ENCODE data around the gene KRTAP16-1. TPM values are rescaled to one million over a fixed set of nuclear protein-coding genes. Genes with fewer than 3 reads are reported as not detected.
A peak's percentile ranks its signal among the peaks of the same experiment; 100 is the strongest.

Gene KRTAP16-1
- total and polyA plus RNA-seq, 2 donors (not counting 3 experiments of a cell fraction or from before 2014, with no cell fraction given), result not detected

DNA sequence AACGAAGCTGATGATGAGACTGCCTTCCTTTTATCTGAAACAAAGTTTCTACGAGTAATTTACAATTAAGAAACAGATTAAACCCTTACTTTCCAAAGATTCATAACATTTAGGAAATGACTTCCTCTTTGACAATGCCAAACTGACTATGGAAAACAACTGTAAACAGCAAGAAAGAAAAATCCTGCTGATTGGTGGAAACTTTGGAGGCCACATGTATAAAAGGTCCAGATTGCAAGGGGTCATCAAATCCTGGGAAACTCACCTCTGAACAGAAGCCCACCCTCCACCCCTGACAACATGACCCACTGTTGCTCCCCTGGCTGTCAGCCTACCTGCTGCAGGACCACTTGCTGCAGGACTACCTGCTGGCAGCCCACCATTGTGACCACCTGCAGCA, 44.0 kb downstream of the KRTAP16-1 start, which contains the start of gene KRTAP9-6:
TSS of gene KRTAP9-6 (plus strand) at position 301 of the 400 bp plus-strand sequence. CDS start at position 301, 0 bp downstream.
- no peaks in the 10 kb centered on the region for H3K4me1 ChIP-seq (ENCODE audit: control insufficient read depth, extremely low read depth, insufficient read depth, low read length)
- no peak within 1 kb of the TSS for H3K4me3 ChIP-seq (replicated peaks in 1 of 3; ENCODE audit: insufficient read depth in 1 of 3, low read depth in 1 of 3, low read length in 3 of 3)
- no peaks in the 10 kb centered on the region for H3K9me1 ChIP-seq (replicated peaks; ENCODE audit: control insufficient read depth, extremely low read depth, insufficient read depth, low read length)
- no peak within 1 kb of the TSS for H3K9ac ChIP-seq (replicated peaks; ENCODE audit: extremely low read depth, insufficient read depth, low read length)
- no peak for TF ChIP-seq JUN (IDR thresholded peaks at IDR 0.05; ENCODE audit: borderline replicate concordance, insufficient read depth, insufficient read length, low read depth)
- TF ChIP-seq POLR2A (IDR thresholded peaks at IDR 0.05; ENCODE audit: low read depth, low read length), result no peak
- TF ChIP-seq POLR2AphosphoS5 (IDR thresholded peaks at IDR 0.05; ENCODE audit: insufficient read depth, low read depth, low read length), result no peak
- dilution Hi-C loops (cut with MboI; ENCODE audit: extremely low pct_ligation_motif_present, low sequenced_read_pairs) (no loop called here), intact Hi-C loops (cut with micrococcal nuclease) (loop anchor here (1.0 kb wide), 1 partner anchor 11 kb away; no protein-coding TSS in a partner anchor)
- FAIRE-seq (no peak), DNase-seq (ENCODE audit: low read depth, low spot score) (no peak)
- H3K9me3 ChIP-seq (replicated peaks; ENCODE audit: control insufficient read depth, insufficient read depth, low read length), result no peaks in the 10 kb centered on the region
- no peaks in the 10 kb centered on the region for H4K20me1 ChIP-seq (replicated peaks; ENCODE audit: control insufficient read depth, extremely low read depth, insufficient read depth, low read length)
- no peaks in the 10 kb centered on the region for H3K79me2 ChIP-seq (ENCODE audit: control insufficient read depth, insufficient read depth, low read length)
- H3K27ac ChIP-seq (ENCODE audit: insufficient read depth, low read depth, low read length), result no peak within 1 kb of the TSS
- POLR2A ChIA-PET, result no interaction called here
- H3K36me3 ChIP-seq (ENCODE audit: control insufficient read depth in 2 of 2, extremely low read depth in 1 of 2, insufficient read depth in 2 of 2, low read length in 2 of 2), result no peaks in the 10 kb centered on the region
- no TSS peak for BruUV-seq (replicated peaks)
- CTCF ChIA-PET, result interaction anchor here (1.5 kb wide), 1 partner anchor 11 kb away, joined by 6 read pairs; no protein-coding TSS in a partner anchor
- H3K27me3 ChIP-seq (ENCODE audit: control insufficient read depth in 2 of 2, insufficient read depth in 2 of 2, low read length in 2 of 2), result no peaks in the 10 kb centered on the region
- H2AFZ ChIP-seq (ENCODE audit: low read depth, low read length), result no peak within 1 kb of the TSS
- no peak within 1 kb of the TSS for H3K4me2 ChIP-seq (ENCODE audit: insufficient read depth, low read length)

DNA sequence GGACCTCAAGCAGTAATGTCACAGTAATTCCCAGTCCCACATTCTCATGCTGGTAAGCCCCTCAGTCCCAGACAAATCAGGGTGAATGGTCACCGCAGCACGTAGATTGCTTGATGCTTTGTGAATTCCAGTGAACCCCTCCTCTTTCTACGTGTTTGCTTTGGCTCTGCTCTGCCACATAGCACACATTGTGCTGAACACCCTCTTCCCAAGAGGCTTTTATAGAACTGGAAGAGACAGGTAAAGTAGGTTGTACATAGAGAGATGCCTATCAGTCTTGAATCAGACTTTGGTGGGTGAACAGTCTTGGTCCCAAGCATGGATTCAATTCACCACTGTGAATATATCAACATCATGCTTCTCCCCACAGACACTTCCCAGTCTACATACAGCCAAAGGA, 44.5 kb downstream of the KRTAP16-1 start:
- H3K4me2 ChIP-seq (ENCODE audit: insufficient read depth, low read length), result no peak overlapping the region
- no peak for TF ChIP-seq POLR2A (IDR thresholded peaks at IDR 0.05; ENCODE audit: low read depth, low read length)
- no peak for TF ChIP-seq GATA2 (IDR thresholded peaks at IDR 0.05; ENCODE audit: insufficient read depth, insufficient read length, low read depth, low read length)
- no peak for TF ChIP-seq FOS (IDR thresholded peaks at IDR 0.05; ENCODE audit: borderline replicate concordance, insufficient read depth, low read length)
- TF ChIP-seq JUN (IDR thresholded peaks at IDR 0.05; ENCODE audit: borderline replicate concordance, insufficient read depth, insufficient read length, low read depth), result no peak
- no peak for TF ChIP-seq MYC (IDR thresholded peaks at IDR 0.05; ENCODE audit: low read depth, low read length)
- no peak for TF ChIP-seq POLR2AphosphoS5 (IDR thresholded peaks at IDR 0.05; ENCODE audit: insufficient read depth, low read depth, low read length)
- TF ChIP-seq MAX (IDR thresholded peaks at IDR 0.05; ENCODE audit: insufficient read depth, insufficient read length), result no peak
- TF ChIP-seq EZH2 (IDR thresholded peaks at IDR 0.05; ENCODE audit: borderline replicate concordance, low read depth, low read length, severe bottlenecking), result no peak
- TF ChIP-seq, protein P1, sequence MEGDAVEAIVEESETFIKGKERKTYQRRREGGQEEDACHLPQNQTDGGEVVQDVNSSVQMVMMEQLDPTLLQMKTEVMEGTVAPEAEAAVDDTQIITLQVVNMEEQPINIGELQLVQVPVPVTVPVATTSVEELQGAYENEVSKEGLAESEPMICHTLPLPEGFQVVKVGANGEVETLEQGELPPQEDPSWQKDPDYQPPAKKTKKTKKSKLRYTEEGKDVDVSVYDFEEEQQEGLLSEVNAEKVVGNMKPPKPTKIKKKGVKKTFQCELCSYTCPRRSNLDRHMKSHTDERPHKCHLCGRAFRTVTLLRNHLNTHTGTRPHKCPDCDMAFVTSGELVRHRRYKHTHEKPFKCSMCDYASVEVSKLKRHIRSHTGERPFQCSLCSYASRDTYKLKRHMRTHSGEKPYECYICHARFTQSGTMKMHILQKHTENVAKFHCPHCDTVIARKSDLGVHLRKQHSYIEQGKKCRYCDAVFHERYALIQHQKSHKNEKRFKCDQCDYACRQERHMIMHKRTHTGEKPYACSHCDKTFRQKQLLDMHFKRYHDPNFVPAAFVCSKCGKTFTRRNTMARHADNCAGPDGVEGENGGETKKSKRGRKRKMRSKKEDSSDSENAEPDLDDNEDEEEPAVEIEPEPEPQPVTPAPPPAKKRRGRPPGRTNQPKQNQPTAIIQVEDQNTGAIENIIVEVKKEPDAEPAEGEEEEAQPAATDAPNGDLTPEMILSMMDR (IDR thresholded peaks at IDR 0.05; ENCODE audit: extremely low read depth in 1 of 2, insufficient read depth in 1 of 2, low read depth in 1 of 2, low read length in 2 of 2), result no peak
- no peaks in the 10 kb centered on the region for H4K20me1 ChIP-seq (replicated peaks; ENCODE audit: control insufficient read depth, extremely low read depth, insufficient read depth, low read length)
- H3K4me3 ChIP-seq (replicated peaks in 1 of 3; ENCODE audit: insufficient read depth in 1 of 3, low read depth in 1 of 3, low read length in 3 of 3), result no peak overlapping the region
- FAIRE-seq (no peak), DNase-seq (ENCODE audit: low read depth, low spot score) (peak; percentile 0)
- no peaks in the 10 kb centered on the region for H3K27me3 ChIP-seq (ENCODE audit: control insufficient read depth in 2 of 2, insufficient read depth in 2 of 2, low read length in 2 of 2)
- no peak overlapping the region for H2AFZ ChIP-seq (ENCODE audit: low read depth, low read length)
- H3K36me3 ChIP-seq (ENCODE audit: control insufficient read depth in 2 of 2, extremely low read depth in 1 of 2, insufficient read depth in 2 of 2, low read length in 2 of 2), result no peaks in the 10 kb centered on the region
- no peaks in the 10 kb centered on the region for H3K79me2 ChIP-seq (ENCODE audit: control insufficient read depth, insufficient read depth, low read length)
- no peak overlapping the region for H3K27ac ChIP-seq (ENCODE audit: insufficient read depth, low read depth, low read length)
- CTCF ChIA-PET, result interaction anchor here (1.5 kb wide), 1 partner anchor 12 kb away, joined by 6 read pairs; no protein-coding TSS in a partner anchor
- dilution Hi-C loops (cut with MboI; ENCODE audit: extremely low pct_ligation_motif_present, low sequenced_read_pairs), result no loop called here
- POLR2A ChIA-PET, result no interaction called here
- intact Hi-C loops (cut with micrococcal nuclease), result no loop called here
- no peaks in the 10 kb centered on the region for H3K4me1 ChIP-seq (ENCODE audit: control insufficient read depth, extremely low read depth, insufficient read depth, low read length)
- no peaks in the 10 kb centered on the region for H3K9me1 ChIP-seq (replicated peaks; ENCODE audit: control insufficient read depth, extremely low read depth, insufficient read depth, low read length)
- no peaks in the 10 kb centered on the region for H3K9me3 ChIP-seq (replicated peaks; ENCODE audit: control insufficient read depth, insufficient read depth, low read length)
- no TSS peak for BruUV-seq (replicated peaks)
- no peak overlapping the region for H3K9ac ChIP-seq (replicated peaks; ENCODE audit: extremely low read depth, insufficient read depth, low read length)

Measured in endothelial cell of umbilical vein (primary cell).